ENCODE data around the gene IL1R2.

Gene IL1R2

GRCh38 chr2:101974663-101975062 is 17.1 kb upstream of the IL1R2 start:
- DNase-seq = no peak

GRCh38 chr2:101975171-101975870 is 16.4 kb upstream of the IL1R2 start:
- no peak for DNase-seq

GRCh38 chr2:101976891-101977290 is 14.9 kb upstream of the IL1R2 start:
- no peak for DNase-seq

- no peak for DNase-seq
Observed at GRCh38 chr2:101980368-101980767, 11.4 kb upstream of the IL1R2 start.

- no peak for DNase-seq
Observed at GRCh38 chr2:101981066-101981465, 10.7 kb upstream of the IL1R2 start.

- no peak for DNase-seq
Observed at GRCh38 chr2:101981504-101981903, 10.3 kb upstream of the IL1R2 start.

GRCh38 chr2:101982495-101983029 is 9.2 kb upstream of the IL1R2 start:
- no peak for DNase-seq

- peak in 16 of 58 donors; percentile 7 to 36 (median 15) for DNase-seq
Observed at GRCh38 chr2:101983486-101983885, 8.3 kb upstream of the IL1R2 start.

GRCh38 chr2:101983928-101984327 is 7.8 kb upstream of the IL1R2 start:
- DNase-seq = no peak

GRCh38 chr2:101984656-101985055 is 7.1 kb upstream of the IL1R2 start:
- no peak for DNase-seq

GRCh38 chr2:101985101-101985792 is 6.5 kb upstream of the IL1R2 start:
- no peak for DNase-seq

GRCh38 chr2:101985793-101986164 is 6.0 kb upstream of the IL1R2 start:
- DNase-seq = no peak

GRCh38 chr2:101986376-101986775 is 5.4 kb upstream of the IL1R2 start:
- DNase-seq = no peak

- DNase-seq = no peak
Observed at GRCh38 chr2:101986804-101987740, 4.7 kb upstream of the IL1R2 start.

GRCh38 chr2:101987832-101988231 is 3.9 kb upstream of the IL1R2 start:
- DNase-seq = no peak

GRCh38 chr2:101988541-101988940 is 3.2 kb upstream of the IL1R2 start:
- DNase-seq = no peak

- DNase-seq = no peak
Observed at GRCh38 chr2:101989740-101990460, 1.9 kb upstream of the IL1R2 start.

GRCh38 chr2:101993772-101994171 is 2.0 kb downstream of the IL1R2 start:
- no peak for DNase-seq

GRCh38 chr2:101995019-101995418 is 3.3 kb downstream of the IL1R2 start:
- no peak for DNase-seq

GRCh38 chr2:101995804-101996203 is 4.0 kb downstream of the IL1R2 start:
- DNase-seq = no peak

GRCh38 chr2:101998556-101998895 is 6.8 kb downstream of the IL1R2 start:
- no peak for DNase-seq

Measured in anterior cingulate cortex (tissue), 58 donors.